ENCODE measurements around the gene TSSC4.

TSSC4 gene

GRCh38 chr11:2386591-2386990 is 14.0 kb upstream of the TSSC4 start:
- no peak for DNase-seq (ENCODE audit: low spot score)

- DNase-seq (ENCODE audit: low spot score) = no peak
Measured at GRCh38 chr11:2387266-2387987, 13.1 kb upstream of the TSSC4 start.

- no peak for DNase-seq (ENCODE audit: low spot score)
Measured at GRCh38 chr11:2388431-2389376, 11.8 kb upstream of the TSSC4 start.

GRCh38 chr11:2389377-2390026 is 11.0 kb upstream of the TSSC4 start:
- no peak for DNase-seq (ENCODE audit: low spot score)

GRCh38 chr11:2390091-2390724 is 10.3 kb upstream of the TSSC4 start:
- DNase-seq (ENCODE audit: low spot score) = no peak

- DNase-seq (ENCODE audit: low spot score) = no peak
Measured at GRCh38 chr11:2390725-2391151, 9.8 kb upstream of the TSSC4 start.

- no peak for DNase-seq (ENCODE audit: low spot score)
Measured at GRCh38 chr11:2391181-2391975, 9.2 kb upstream of the TSSC4 start.

GRCh38 chr11:2392241-2392959 is 8.2 kb upstream of the TSSC4 start:
- DNase-seq (ENCODE audit: low spot score) = no peak

GRCh38 chr11:2393111-2393868 is 7.3 kb upstream of the TSSC4 start:
- DNase-seq (ENCODE audit: low spot score) = no peak

- no peak for DNase-seq (ENCODE audit: low spot score)
Measured at GRCh38 chr11:2393941-2394817, 6.4 kb upstream of the TSSC4 start.

- no peak for DNase-seq (ENCODE audit: low spot score)
Measured at GRCh38 chr11:2394818-2395105, 5.8 kb upstream of the TSSC4 start.

- DNase-seq (ENCODE audit: low spot score) = no peak
Measured at GRCh38 chr11:2395211-2395730, 5.3 kb upstream of the TSSC4 start.

GRCh38 chr11:2395856-2396255 is 4.7 kb upstream of the TSSC4 start:
- DNase-seq (ENCODE audit: low spot score) = no peak

GRCh38 chr11:2396471-2396870 is 4.1 kb upstream of the TSSC4 start:
- DNase-seq (ENCODE audit: low spot score) = no peak

GRCh38 chr11:2397005-2397404 is 3.5 kb upstream of the TSSC4 start:
- DNase-seq (ENCODE audit: low spot score) = no peak

GRCh38 chr11:2398664-2399355 is 1.7 kb upstream of the TSSC4 start:
- no peak for DNase-seq (ENCODE audit: low spot score)

GRCh38 chr11:2399488-2400068 is 972 bp upstream of the TSSC4 start:
- no peak for DNase-seq (ENCODE audit: low spot score)

Data from ecto neural progenitor cell (in vitro differentiated cells).